HG02981 (cell line): ENCODE measurements around the gene LOC128125822.

Experiments used
- ATAC-seq: cut with Tn5 transposase; IDR thresholded peaks from one replicate; pipeline ENCODE4 v1.9.1; 2021; ENCODE audit warnings: mild to moderate bottlenecking, moderate library complexity; ENCODE audit not compliant: unreplicated experiment

The LOC128125822 gene

DNA sequence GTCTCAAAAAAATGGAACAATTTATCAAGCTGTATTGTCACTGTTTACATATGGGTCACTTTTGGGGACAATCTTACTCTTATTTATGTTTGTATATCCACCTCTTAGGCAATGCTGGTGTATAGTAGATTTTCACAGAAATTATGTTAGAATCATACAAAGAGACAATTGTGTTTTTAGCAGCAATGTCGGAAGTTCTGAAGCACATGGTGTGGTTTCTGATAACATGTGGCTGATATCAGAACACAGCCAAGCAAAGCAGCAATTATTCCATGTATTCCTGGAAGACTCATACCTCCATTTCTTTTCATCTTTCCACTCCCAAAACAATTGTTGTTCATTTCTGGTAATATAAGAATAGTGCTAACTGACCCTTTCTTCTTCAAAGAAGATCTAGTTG, 17.5 kb upstream of the LOC128125822 start:
- no peak for ATAC-seq

DNA sequence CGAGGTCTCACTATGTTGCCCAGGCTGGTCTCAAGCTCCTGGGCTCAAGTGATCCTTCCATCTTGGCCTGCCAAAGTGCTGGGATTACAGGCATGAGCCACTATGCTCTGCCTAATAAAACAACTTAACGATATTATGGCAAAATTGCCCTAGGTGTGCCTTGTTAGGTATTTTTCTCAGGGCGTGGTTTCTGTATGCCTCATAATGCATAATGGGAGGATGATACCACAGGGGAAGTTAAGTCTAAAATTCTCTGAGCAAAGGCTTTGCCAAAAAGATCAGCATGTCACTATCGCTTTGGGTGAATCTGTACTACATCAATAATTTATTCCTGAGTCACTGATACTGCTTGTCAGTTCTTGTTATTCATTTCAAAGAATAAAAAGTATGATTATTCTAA, 15.9 kb upstream of the LOC128125822 start:
- ATAC-seq = no peak

DNA sequence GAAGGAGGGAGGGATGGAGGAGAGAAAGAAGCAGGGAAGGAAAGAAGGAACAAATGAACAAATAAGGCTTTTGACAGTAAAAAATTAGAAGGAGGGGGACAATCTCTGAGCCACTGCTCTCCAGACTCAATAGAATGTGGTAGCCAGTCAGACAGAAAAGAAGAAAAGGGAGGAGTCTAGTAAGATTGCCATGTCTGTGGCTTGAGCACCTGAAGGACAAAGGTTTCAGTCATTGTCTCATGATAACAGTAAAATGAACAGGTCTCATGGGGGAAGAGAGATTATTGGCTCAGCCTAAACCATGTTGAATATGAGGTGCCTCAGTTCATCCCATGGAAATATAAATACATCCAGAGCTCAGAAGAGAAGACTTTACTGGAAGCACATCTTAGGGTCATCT, 14.0 kb upstream of the LOC128125822 start:
- ATAC-seq = peak; percentile 48

DNA sequence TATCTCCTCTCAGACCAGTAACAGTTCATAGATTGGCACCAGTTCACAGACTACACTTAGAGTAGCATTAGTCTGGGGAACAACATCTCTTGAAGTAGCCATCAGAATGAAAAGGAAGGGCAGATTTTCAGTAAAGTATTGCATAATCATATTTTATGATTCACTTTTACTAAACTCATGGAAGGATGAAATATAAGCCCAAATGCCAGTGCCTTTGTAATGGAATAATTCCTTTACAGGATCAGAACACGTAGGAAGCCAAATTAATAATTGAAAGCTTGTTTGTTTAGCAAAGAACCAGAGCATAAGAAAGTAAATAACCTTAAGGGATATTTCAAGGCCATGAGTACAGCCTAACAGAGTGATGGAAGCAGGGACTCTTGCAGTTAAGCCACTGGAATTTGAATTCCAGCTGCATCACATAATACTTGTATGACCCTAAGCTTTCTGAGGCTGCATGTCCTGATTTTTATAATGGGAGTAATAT, 11.4 kb upstream of the LOC128125822 start:
- no peak for ATAC-seq

DNA sequence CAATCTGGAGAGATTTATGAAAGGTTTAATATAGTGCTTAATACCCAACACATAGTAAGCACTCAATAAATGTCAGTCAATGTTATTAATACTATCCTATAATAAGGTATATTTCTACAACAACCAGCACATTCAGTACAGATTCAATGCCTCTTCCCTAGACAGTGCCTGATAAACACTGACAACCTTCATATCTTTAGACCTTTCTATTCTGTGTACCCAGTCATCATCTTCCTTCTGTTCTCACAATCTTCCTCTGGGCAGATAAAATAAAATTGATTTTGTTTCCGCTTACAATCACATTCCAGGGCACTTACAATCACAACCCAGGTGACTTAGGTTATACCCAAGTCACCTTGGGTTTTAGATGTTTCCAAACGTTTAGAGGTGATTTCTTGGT, 11.0 kb upstream of the LOC128125822 start:
- no peak for ATAC-seq

DNA sequence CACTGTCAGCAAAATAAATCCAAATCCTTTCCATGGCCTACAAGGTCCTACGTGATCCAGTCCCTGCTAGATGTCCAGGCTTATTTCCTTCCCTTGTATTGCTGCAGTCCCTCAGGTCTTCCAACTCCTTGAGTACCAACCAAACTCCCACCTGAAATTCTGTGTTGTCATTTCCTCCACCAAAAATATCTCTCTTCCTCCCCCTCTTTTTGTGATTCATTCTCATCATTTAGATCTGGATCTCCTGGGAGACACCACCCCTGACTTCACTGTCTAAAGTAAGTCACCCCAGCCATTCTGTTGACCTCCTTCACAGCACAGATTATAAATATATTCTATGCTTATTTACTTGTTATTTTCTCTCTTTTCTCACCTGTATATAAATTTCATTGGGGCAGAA, 9.0 kb upstream of the LOC128125822 start:
- ATAC-seq = no peak

DNA sequence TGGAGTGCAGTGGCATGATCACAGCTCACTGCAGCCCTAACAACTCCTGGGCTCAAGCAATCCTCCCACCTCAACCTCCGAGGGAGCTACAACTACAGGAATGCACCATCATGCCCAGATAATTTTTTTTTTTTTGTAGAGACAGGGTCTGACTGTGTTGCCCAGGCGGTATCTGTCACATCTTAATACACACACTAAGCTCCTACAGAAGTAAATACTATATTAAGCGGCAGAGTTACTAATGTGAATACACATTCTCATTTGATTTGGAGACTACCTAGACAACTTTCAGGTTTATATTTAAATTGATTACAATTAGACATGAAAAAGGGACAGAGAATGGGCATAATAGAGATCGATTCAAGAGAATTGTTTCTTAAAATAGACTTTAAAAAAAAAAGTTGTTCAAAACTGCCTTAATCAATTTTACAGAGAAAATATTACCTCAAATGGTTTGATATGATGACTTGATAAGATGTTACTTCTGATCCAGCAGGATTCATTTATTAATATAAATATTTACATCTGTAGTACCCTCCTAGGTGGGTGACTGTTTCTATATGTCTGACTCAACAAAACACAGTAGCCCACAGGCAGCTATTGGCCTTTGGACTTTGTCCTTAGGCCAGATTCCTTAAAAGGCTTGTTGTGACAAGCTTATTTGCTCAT, 7.1 kb upstream of the LOC128125822 start:
- ATAC-seq = no peak

DNA sequence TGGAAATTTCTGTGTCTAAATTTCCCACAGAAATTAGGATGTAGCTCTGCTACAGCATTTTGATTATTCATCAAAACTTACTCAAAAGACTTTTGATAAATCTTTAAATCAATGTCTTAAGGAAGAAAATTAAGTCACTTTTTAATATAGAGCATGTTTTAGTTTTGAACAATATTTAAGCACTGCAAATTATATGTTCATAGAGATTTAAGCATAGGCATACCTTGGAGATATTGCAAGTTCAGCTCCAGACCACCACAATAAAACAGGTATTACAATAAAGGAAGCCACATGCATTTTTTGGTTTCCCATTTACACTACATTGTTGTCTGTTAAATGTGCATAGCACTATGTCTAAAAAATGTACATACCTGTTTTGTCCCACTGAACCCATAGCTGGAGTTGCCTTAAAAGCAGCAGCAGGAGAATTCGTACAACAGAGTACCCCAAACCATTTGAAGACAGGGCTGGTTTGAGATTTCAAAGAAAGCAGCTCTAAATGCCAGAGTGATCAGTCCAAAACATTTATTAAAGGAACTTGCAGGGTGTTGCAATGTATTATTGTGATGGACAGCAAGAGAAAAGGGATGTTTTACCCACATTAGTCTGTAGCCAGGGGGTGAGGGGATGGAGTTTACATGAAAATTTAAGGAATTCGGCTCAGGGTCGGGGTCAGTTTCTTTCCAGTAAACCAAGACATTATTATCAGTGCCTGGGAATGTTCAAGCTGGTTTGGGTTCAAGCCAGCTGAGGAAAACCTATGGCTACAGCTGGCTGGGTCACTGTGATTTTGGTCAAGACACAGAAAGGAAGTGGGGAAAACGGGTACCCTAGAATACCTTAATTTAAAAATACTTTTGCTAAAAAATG, 6.3 kb upstream of the LOC128125822 start:
- no peak for ATAC-seq

DNA sequence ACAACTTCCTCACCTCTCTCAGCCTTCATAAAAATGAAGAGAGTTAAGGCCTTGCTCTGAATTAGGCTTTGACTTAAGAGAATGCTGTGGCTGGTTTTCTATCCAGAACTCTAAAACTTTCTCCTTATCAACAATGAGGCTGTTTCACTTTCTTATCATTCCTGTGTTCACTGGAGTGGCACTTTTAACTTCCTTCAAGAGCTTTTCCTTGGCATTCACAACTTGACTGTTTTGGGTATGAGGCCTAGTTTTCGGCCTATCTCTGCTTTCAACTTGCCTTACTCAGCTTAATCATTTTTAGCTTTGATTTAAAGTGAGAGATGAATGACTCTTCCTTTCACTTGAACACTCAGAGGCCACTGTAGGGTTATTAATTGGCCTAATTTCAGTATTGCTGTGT, 4.3 kb upstream of the LOC128125822 start:
- ATAC-seq = no peak

DNA sequence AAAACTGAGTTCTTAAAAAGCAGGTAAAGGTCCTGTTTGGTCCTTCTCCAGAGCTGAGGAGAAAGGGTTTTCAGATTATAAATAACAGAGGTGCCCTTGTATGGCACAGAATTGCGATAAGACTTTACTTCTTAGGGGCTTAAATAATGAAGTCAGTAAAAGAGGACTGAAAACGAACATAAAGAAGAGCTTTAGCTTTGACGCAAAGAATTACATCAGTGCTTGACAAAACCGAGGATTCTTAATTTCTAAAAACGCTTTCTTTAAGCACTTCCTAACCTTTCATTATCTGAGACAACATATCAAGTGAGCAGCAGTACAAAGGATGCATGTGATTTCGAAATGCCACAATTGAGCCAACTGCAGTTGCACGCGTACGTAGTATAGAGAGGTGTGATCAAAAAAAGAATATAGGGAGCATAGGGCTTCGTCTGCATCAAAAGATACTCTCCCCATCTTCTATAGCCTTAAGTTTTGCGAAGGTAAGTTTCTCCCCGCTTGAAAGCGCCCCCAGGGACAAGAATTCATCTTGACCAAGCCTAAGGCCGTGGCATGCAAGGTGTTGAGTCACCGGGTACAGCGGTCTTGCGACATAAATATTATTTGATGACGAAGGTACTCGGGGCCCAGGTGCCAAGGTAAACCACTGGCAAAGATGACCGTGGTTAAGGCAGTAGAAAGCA, 778 bp upstream of the LOC128125822 start:
- ATAC-seq = peak; percentile 10

DNA sequence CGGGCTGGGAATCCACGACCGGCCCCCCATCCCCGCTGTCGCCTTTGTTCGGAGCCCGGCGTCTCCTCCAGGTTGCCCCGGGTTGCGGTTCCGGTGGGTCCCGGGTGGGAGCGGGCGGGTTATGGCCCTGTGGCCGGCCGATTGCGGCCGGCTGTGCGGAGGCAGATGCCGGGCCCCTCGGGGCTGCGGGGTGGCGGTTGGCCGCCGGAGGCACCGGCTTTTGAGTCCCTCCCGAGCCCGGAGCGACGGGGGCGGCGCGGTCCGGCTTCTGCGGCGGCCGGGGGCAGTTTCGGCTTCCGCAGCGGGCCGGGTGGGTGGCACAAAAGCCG, 431 bp downstream of the LOC128125822 start:
- ATAC-seq = no peak

DNA sequence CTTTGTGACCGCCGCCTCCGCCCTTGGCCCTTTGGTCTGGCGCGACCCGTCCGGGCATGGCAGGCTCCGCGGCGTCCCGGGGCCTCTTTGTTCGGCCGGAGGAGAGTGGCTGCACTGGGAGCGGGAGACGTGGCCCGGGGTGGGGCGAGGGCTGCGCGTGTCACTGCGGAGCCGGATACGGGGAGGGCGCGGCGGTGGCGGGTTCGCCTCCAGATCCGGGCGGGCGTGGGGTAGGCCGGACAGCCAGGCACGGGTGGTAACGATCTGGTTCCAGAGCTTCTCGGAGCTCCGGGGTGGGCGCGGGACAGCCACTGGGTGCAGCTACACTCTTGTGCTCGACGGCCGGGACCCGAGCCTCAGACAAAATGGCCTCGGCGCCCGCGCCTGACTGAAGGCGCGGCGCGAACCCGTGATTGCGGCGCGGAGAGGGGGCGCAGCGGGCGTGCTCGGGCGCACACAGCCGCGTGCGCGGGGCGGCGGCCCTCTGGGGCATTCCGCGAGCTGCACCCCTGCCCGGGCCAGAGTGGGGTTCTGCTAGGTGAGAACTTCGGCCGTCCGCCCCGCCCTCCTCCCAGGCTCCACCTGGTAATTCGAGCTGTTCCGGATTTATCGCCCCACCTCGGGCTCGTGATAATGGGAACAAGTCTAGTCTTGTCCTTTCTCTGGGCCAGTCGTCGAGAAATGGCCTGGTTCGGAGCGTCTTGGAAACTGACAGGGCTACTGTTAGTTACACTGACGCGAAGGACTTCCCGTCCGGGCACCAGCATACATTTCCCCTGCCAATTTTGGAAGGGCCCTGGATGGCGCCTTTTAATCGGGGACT, 1.0 kb downstream of the LOC128125822 start:
- ATAC-seq = peak; percentile 35

DNA sequence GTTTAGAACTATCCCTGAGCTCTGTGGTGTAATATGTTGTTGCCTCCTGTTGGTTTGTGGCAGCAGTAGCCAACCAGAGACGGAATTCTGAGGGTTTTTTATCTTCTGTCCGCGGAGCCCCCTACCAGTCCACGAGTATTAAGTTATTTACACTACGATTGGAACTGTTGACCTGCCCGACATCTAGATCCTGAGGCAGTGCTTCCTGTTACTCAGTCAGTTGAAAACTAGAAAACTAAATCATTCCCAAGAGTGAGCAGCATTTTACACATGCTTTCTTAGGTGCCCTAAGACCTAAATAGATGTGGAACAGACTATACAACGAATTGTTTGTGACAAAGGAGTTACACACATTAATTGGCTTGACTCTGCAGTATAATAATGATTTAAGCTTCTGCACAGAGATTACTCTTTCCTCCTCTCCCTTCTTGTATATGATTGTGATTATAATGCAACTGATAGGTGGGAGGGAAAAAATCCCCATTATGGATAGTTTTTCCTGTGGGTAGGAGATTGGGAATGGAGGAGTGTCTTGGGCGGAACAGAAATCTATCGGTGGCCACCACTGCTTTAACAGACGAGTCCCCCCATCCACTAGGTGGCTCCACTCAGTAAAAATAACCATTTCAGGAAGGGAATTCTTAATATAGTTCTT, 1.7 kb downstream of the LOC128125822 start:
- ATAC-seq = peak; percentile 5

DNA sequence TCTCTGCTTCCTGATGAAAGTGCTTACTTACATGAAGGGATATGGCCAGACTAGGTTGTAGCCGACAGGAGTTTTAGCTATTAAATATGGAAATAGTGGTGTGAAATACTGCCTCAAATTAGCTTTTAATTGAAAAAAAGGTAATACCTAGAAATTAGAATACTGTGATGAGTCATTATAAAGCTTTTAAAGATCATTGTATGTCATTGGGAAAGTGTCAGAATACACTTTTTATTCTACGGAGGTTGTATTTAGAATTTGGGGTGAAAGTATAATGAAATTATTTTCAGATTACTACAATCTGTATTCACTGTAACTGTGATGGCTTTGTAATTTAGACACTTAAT, 2.2 kb downstream of the LOC128125822 start:
- no peak for ATAC-seq

DNA sequence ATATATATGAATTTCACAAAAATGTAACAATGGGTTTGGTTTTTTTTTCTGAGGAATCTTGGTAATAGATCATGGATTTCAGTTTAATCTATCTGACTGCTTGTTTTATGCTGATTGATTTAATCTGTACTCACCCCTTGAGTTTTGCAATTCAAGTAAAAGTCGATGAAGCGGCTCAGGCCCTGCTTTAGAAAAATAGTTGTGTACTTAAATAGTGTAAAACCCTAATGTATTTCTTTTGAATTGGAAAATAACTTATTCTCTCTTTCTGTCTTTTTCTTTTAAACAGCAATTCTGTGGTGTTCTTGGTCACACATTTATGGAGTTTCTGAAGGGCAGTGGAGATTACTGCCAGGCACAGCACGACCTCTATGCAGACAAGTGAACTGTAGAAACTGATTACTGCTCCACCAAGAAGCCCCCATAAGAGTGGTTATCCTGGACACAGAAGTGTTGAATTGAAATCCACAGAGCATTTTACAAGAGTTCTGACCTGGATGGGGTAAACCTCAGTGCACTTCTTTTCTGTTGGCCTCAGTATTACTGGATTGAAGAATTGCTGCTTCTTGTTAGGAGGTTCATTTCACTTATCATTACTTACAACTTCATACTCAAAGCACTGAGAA, 4.0 kb downstream of the LOC128125822 start:
- no peak for ATAC-seq

DNA sequence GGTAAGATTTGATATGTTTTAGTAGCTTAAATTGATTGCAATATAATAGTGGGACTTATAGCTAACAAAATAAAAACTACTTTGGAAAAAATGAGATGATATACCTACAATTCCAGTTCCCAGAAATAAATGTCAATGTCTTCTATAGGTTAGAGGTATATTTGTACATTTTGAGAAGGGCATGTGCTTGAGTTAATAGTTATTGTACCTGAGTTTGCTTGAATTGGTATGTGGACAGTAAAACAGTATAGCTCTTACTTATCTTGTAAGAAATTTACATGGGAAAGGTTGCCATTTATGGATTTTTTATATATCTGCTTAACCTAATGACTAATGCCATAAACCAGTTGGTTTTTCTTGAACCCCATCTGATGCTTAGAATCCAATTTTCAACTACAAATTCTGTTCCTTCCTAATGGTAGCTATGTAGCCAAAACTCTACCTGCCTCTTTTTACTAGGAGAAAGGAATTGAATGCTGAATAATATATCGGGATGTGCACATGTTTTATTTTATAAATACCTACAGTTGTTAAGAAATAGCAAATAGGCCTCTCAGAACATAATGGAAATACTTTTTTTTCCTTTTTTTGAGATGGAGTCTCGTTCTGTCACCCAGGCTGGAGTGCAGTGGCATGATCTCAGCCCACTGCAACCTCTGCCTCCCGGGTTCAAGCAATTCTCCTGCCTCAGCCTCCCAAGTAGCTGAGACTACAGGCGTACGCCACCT, 4.9 kb downstream of the LOC128125822 start:
- no peak for ATAC-seq

DNA sequence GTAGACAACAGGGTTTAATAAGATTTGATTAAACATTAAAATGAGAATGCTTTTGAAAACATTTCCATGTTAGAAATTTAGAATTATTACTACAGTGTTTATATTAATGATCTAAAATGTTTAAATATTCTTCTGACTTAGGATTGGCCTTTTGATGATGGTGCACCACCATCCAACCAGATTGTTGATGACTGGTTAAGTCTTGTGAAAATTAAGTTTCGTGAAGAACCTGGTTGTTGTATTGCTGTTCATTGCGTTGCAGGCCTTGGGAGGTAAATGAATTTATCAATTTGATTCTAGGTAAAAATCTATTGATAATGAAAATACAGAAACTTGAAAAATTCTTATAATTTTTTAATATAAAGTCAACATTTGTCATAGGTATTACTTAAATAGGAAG, 6.5 kb downstream of the LOC128125822 start:
- no peak for ATAC-seq

DNA sequence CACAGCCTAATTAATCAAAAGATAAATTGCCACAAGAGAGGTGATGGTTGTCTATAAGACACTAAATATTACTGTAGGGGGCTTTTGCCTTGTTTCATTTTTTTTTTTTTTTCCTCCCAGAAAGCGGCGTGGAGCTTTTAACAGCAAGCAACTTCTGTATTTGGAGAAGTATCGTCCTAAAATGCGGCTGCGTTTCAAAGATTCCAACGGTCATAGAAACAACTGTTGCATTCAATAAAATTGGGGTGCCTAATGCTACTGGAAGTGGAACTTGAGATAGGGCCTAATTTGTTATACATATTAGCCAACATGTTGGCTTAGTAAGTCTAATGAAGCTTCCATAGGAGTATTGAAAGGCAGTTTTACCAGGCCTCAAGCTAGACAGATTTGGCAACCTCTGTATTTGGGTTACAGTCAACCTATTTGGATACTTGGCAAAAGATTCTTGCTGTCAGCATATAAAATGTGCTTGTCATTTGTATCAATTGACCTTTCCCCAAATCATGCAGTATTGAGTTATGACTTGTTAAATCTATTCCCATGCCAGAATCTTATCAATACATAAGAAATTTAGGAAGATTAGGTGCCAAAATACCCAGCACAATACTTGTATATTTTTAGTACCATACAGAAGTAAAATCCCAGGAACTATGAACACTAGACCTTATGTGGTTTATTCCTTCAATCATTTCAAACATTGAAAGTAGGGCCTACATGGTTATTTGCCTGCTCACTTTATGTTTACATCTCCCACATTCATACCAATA, 7.8 kb downstream of the LOC128125822 start:
- ATAC-seq = no peak

DNA sequence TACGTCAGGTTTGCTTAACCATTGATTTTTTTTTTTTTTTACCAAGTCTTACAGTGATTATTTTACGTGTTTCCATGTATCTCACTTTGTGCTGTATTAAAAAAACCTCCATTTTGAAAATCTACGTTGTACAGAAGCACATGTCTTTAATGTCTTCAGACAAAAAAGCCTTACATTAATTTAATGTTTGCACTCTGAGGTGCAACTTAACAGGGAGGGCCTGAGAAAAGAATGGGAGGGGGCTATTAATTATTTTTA, 8.4 kb downstream of the LOC128125822 start:
- ATAC-seq = no peak
